Measurements from ENCODE around the gene ANXA9.

Gene ANXA9

DNA sequence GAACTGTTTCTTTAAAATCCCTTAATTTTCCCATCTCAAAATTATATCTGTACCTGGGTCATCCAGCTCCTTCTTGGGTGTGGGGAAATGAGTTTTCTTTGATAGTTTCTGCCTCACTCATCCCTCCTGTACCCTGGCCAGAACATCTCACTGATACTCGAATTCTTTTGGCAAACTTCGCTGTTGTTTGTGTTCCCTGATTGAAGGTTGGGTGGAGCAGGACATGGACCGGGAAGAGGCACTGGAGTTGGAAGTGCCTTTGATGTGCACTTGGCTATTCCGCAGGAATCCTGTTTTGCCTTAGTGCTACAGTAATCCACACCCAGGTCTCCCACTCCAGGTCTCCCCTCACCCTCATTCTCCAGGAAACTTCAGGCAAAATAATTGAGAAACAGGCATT, 13.4 kb downstream of the ANXA9 start:
- peak; percentile 7; the same call in 2 of the 3 replicates for ATAC-seq
- TF ChIP-seq ZFP30 (CRISPR knock-in tag; IDR thresholded peaks at IDR 0.05) (no peak), ZFP3 (CRISPR knock-in tag; IDR thresholded peaks at IDR 0.05) (no peak), RARB (CRISPR knock-in tag; IDR thresholded peaks at IDR 0.05) (no peak), ESRRG (CRISPR knock-in tag; IDR thresholded peaks at IDR 0.05) (no peak), ZNF565 (CRISPR knock-in tag; conservative IDR thresholded peaks at IDR 0.05; ENCODE audit: low read depth) (no peak), ZNF8 (CRISPR knock-in tag; IDR thresholded peaks at IDR 0.05) (no peak), ISL1 (CRISPR knock-in tag; IDR thresholded peaks at IDR 0.05) (no peak), TOX (CRISPR knock-in tag; IDR thresholded peaks at IDR 0.05; ENCODE audit: borderline replicate concordance) (no peak), PPARA (CRISPR knock-in tag; IDR thresholded peaks at IDR 0.05; ENCODE audit: borderline replicate concordance) (no peak), SNAI2 (CRISPR knock-in tag; IDR thresholded peaks at IDR 0.05) (no peak), ZNF70 (CRISPR knock-in tag; IDR thresholded peaks at IDR 0.05) (no peak), OSR1 (CRISPR knock-in tag; IDR thresholded peaks at IDR 0.05) (no peak), BACH2 (CRISPR knock-in tag; IDR thresholded peaks at IDR 0.05; ENCODE audit: borderline replicate concordance) (no peak), ARNTL (CRISPR knock-in tag; IDR thresholded peaks at IDR 0.05; ENCODE audit: borderline replicate concordance, low read depth) (no peak), GLIS3 (CRISPR knock-in tag; IDR thresholded peaks at IDR 0.05) (no peak)
- TF ChIP-seq, protein P1, sequence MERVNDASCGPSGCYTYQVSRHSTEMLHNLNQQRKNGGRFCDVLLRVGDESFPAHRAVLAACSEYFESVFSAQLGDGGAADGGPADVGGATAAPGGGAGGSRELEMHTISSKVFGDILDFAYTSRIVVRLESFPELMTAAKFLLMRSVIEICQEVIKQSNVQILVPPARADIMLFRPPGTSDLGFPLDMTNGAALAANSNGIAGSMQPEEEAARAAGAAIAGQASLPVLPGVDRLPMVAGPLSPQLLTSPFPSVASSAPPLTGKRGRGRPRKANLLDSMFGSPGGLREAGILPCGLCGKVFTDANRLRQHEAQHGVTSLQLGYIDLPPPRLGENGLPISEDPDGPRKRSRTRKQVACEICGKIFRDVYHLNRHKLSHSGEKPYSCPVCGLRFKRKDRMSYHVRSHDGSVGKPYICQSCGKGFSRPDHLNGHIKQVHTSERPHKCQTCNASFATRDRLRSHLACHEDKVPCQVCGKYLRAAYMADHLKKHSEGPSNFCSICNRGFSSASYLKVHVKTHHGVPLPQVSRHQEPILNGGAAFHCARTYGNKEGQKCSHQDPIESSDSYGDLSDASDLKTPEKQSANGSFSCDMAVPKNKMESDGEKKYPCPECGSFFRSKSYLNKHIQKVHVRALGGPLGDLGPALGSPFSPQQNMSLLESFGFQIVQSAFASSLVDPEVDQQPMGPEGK (CRISPR knock-in tag; IDR thresholded peaks at IDR 0.05; ENCODE audit: borderline replicate concordance) = no peak
- TF ChIP-seq, protein P2, sequence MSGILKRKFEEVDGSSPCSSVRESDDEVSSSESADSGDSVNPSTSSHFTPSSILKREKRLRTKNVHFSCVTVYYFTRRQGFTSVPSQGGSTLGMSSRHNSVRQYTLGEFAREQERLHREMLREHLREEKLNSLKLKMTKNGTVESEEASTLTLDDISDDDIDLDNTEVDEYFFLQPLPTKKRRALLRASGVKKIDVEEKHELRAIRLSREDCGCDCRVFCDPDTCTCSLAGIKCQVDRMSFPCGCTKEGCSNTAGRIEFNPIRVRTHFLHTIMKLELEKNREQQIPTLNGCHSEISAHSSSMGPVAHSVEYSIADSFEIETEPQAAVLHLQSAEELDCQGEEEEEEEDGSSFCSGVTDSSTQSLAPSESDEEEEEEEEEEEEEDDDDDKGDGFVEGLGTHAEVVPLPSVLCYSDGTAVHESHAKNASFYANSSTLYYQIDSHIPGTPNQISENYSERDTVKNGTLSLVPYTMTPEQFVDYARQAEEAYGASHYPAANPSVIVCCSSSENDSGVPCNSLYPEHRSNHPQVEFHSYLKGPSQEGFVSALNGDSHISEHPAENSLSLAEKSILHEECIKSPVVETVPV (CRISPR knock-in tag; IDR thresholded peaks at IDR 0.05) = no peak
- TF ChIP-seq, protein P3, sequence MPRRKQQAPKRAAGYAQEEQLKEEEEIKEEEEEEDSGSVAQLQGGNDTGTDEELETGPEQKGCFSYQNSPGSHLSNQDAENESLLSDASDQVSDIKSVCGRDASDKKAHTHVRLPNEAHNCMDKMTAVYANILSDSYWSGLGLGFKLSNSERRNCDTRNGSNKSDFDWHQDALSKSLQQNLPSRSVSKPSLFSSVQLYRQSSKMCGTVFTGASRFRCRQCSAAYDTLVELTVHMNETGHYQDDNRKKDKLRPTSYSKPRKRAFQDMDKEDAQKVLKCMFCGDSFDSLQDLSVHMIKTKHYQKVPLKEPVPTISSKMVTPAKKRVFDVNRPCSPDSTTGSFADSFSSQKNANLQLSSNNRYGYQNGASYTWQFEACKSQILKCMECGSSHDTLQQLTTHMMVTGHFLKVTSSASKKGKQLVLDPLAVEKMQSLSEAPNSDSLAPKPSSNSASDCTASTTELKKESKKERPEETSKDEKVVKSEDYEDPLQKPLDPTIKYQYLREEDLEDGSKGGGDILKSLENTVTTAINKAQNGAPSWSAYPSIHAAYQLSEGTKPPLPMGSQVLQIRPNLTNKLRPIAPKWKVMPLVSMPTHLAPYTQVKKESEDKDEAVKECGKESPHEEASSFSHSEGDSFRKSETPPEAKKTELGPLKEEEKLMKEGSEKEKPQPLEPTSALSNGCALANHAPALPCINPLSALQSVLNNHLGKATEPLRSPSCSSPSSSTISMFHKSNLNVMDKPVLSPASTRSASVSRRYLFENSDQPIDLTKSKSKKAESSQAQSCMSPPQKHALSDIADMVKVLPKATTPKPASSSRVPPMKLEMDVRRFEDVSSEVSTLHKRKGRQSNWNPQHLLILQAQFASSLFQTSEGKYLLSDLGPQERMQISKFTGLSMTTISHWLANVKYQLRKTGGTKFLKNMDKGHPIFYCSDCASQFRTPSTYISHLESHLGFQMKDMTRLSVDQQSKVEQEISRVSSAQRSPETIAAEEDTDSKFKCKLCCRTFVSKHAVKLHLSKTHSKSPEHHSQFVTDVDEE (CRISPR knock-in tag; IDR thresholded peaks at IDR 0.05) = no peak
- TF ChIP-seq, protein P4, sequence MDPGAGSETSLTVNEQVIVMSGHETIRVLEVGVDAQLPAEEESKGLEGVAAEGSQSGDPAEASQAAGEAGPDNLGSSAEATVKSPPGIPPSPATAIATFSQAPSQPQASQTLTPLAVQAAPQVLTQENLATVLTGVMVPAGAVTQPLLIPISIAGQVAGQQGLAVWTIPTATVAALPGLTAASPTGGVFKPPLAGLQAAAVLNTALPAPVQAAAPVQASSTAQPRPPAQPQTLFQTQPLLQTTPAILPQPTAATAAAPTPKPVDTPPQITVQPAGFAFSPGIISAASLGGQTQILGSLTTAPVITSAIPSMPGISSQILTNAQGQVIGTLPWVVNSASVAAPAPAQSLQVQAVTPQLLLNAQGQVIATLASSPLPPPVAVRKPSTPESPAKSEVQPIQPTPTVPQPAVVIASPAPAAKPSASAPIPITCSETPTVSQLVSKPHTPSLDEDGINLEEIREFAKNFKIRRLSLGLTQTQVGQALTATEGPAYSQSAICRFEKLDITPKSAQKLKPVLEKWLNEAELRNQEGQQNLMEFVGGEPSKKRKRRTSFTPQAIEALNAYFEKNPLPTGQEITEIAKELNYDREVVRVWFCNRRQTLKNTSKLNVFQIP (CRISPR knock-in tag; IDR thresholded peaks at IDR 0.05; ENCODE audit: borderline replicate concordance, low read depth) = no peak

DNA sequence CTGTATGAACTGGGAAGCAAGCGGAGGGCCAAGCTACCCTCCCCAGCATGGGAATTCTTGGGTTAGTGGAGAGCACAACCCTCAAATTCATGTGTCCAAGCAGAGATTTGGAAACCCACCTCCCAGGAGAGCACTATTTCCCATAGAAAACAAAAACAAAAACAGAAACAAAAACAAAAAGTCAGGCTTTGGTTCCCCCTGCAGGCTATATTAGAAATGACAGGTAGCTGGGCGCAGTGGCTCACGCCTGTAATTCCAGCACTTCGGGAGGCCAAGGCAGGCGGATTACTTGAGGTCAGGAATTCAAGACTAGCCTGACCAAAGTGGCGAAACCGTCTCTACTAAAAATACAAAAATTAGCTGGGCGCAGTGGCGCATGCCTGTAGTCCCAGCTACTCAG, 13.8 kb downstream of the ANXA9 start:
- ATAC-seq = peak; percentile 74
- TF ChIP-seq SNAI2 (CRISPR knock-in tag; IDR thresholded peaks at IDR 0.05) = no peak
- TF ChIP-seq, protein P1 (CRISPR knock-in tag; IDR thresholded peaks at IDR 0.05; ENCODE audit: borderline replicate concordance) = no peak
- no peak for TF ChIP-seq PPARA (CRISPR knock-in tag; IDR thresholded peaks at IDR 0.05; ENCODE audit: borderline replicate concordance)
- no peak for TF ChIP-seq ESRRG (CRISPR knock-in tag; IDR thresholded peaks at IDR 0.05)
- TF ChIP-seq, protein P2 (CRISPR knock-in tag; IDR thresholded peaks at IDR 0.05) = no peak
- no peak for TF ChIP-seq BACH2 (CRISPR knock-in tag; IDR thresholded peaks at IDR 0.05; ENCODE audit: borderline replicate concordance)
- no peak for TF ChIP-seq ZNF70 (CRISPR knock-in tag; IDR thresholded peaks at IDR 0.05)
- TF ChIP-seq CSDC2 (CRISPR knock-in tag; IDR thresholded peaks at IDR 0.05) = no peak
- no peak for TF ChIP-seq RARB (CRISPR knock-in tag; IDR thresholded peaks at IDR 0.05)
- no peak for TF ChIP-seq ZNF565 (CRISPR knock-in tag; conservative IDR thresholded peaks at IDR 0.05; ENCODE audit: low read depth)
- no peak for TF ChIP-seq TCF4 (CRISPR knock-in tag; IDR thresholded peaks at IDR 0.05; ENCODE audit: borderline replicate concordance)
- TF ChIP-seq TOX (CRISPR knock-in tag; IDR thresholded peaks at IDR 0.05; ENCODE audit: borderline replicate concordance) = no peak
- TF ChIP-seq, protein P5, sequence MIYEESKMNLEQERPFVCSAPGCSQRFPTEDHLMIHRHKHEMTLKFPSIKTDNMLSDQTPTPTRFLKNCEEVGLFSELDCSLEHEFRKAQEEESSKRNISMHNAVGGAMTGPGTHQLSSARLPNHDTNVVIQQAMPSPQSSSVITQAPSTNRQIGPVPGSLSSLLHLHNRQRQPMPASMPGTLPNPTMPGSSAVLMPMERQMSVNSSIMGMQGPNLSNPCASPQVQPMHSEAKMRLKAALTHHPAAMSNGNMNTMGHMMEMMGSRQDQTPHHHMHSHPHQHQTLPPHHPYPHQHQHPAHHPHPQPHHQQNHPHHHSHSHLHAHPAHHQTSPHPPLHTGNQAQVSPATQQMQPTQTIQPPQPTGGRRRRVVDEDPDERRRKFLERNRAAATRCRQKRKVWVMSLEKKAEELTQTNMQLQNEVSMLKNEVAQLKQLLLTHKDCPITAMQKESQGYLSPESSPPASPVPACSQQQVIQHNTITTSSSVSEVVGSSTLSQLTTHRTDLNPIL (CRISPR knock-in tag; IDR thresholded peaks at IDR 0.05; ENCODE audit: low read depth) = no peak
- no peak for TF ChIP-seq GLIS3 (CRISPR knock-in tag; IDR thresholded peaks at IDR 0.05)
- no peak for TF ChIP-seq OSR1 (CRISPR knock-in tag; IDR thresholded peaks at IDR 0.05)
- no peak for TF ChIP-seq ZFP30 (CRISPR knock-in tag; IDR thresholded peaks at IDR 0.05)
- TF ChIP-seq ZFP3 (CRISPR knock-in tag; IDR thresholded peaks at IDR 0.05) = no peak
- TF ChIP-seq, protein P4 (CRISPR knock-in tag; IDR thresholded peaks at IDR 0.05; ENCODE audit: borderline replicate concordance, low read depth) = no peak
- no peak for TF ChIP-seq ZNF8 (CRISPR knock-in tag; IDR thresholded peaks at IDR 0.05)
